GM12872 (cell line): ENCODE results near the gene ZDHHC7.

Experiments used
- CTCF ChIP-seq: IDR thresholded peaks from 3 replicates; pipeline ENCODE4 v1.5.1; 2011; ENCODE audit warnings: low read depth, mild to moderate bottlenecking, low read length, moderate library complexity; ENCODE audit not compliant: insufficient read depth

The ZDHHC7 gene

GRCh38 chr16:85041219-85042166, 30.2 kb upstream of the ZDHHC7 start:
- TF ChIP-seq CTCF = no peak

- no peak for TF ChIP-seq CTCF
These were observed 29.4 kb upstream of the ZDHHC7 start for GRCh38 chr16:85040685-85041084.

DNA sequence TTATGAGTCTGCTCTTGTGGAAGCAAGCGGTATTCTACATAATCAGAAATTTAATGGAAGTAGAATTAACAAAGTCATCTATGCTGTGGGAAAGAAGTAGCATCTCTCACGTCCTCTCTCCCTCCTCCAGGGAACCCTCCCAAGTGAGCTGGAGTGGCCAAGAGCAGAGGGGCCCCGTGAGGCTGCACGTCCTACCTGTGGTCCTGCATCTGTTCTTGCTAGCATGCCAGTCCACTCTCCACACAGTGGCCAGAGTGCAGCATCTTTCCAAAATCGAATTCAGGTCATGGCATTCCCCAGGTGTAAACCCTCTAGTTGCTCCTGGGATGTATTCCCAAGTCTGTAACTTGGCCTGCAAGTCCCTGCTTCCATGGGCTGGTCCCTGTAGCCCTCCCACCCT, 26.4 kb upstream of the ZDHHC7 start:
- TF ChIP-seq CTCF = no peak

DNA sequence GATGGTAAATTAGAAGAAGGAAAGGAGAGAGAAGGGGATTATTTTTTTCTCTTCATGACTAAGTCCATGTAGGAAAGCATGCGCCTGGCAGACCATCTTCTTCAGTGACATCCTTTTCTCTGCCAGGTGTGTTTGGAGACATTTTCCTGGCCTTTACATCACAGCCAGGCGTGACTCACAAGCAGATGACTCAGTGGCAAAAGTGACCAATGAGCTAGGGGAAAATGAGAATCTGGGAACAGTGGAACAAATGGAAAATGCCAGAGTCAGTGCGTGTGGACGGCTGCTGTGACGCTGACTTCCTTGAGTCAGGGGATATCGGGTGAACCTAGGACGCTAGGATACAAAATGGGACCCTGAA, 25.7 kb upstream of the ZDHHC7 start:
- no peak for TF ChIP-seq CTCF

DNA sequence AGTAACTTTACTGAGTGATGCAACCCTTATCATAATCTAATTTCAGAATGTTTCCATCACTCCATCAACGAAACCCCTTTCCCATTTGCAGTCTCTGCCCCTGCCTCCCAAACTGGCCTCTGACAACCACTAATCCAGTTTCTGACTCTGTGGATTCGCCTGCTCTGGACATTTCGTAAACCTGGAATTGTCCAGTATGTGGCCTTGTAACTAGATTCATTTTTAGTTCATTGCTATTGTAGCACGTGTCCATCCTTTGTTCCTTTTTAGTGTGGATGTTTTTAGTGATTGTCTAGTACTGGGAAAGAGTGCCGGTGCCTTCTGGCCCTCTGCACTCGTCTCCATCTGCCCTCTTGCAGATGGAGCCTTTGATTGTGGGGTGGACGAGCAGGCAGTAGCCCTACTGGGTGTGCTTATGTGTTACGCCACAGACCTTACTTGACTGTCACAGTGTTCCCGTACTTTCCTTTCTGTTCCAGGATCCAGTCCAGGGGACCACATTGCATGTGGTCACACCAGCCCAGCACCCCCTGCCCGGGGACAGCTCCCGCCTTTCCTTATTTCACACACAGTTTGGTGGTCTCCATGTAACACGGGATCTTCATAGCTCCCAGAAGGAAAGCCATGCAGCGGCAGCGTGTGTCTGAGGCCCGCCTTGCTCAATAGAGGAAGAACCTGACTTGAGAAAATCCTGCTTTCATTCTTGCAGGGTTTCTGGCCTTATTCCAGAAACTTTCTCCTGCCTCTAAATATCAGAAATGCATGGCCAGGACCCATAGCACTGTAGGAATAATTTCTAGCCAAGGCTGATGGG, 25.1 kb upstream of the ZDHHC7 start:
- TF ChIP-seq CTCF = no peak

DNA sequence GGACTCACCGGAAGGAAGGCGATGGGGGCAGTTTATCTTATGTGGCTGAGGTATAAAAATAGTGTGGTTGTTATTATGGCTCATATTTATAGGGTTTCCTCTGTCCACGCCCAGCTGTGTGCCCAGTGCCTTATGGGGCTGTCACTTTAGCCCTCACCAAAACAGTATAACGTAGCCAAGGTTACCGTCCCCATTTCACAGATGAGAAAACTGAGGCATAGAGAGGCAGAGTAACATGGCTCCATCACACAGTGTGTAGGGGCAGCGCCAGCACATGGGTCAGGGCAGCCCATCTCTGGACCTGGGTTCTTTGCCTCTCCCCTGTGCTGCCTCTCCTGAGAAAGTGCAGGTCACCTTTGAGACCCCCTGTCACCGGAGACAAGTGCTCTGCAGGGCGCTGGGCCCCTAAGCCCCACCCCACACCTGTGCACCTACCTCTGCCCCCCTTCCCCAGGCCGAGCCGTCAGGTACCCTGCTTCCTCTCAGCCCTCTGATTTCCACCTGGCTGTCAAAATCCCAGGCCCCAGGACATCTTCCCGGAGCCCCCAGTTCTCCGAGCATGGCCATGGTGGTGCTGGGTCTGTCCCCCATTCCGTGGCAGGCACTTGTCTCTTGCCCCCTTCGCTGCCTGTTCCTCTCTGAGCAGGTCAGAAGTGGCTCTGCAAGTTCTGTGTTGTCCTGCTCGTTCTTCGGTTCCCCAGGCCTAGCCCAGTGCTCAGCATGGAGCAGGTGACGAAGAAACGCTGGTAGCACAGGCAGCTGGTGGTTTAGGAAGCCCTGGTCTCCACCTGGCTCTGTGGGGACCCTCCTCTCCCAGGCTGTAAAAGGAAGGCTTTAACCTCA, 23.5 kb upstream of the ZDHHC7 start:
- TF ChIP-seq CTCF = no peak

DNA sequence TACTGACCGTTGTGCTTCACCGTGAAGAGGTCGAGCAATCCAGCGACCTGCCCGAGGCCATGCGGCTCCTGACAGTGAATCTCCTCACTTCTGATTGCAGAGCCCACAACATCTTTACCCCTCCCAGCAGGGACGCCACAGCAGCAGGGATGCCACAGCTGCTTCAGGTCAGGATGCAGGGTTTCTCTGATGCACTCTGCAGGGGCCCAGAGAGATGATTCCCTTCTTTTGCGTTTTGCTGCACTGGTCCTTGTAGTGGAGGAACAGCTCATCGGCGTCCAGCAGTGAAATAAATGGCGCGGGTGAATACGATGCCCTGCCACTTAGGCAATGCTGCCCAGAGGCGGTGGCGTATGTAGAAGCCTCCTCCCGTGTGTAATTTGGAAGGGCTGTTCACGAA, 21.8 kb upstream of the ZDHHC7 start:
- no peak for TF ChIP-seq CTCF
